Measurements from ENCODE around the gene FHOD3. TPM values are rescaled to one million over a fixed set of nuclear protein-coding genes. Genes with fewer than 3 reads are reported as not detected.

Gene FHOD3
- total and polyA plus RNA-seq, 2 of the 4 experiments (the other 2 are of a cell fraction) = 14.6 to 16.0 TPM

DNA sequence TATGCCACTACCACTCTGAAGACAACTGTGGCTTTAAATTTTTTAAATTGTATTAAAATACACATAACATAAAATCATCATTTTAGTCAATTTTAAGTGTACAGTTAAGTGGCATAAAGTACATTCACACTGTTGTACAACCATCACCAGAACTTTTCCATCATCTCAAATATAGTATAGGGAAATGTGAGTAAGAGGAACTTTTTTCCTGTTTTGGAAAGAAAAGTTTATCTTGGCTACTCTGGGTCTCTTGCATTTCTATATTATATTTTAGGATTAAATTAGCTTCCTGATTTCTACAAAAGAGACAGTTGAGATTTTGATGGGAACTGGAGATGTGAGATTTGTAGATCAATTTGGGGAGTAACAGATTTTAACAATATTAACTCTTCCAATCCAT lies 528.0 kb downstream of the FHOD3 start:
- H3K4me2 ChIP-seq (ENCODE audit: low read depth, low read length) = no peak overlapping the region
- H3K23ac ChIP-seq (ENCODE audit: low read depth, low read length) = no peak overlapping the region
- no peak overlapping the region for H3K14ac ChIP-seq (replicated peaks; ENCODE audit: low read depth, low read length)
- ATAC-seq (ENCODE audit: low read depth) (no peak), DNase-seq (no peak)
- H4K5ac ChIP-seq (ENCODE audit: low read depth, low read length) = no peak overlapping the region
- no peak overlapping the region for H2AK9ac ChIP-seq (replicated peaks; ENCODE audit: low read depth, low read length, poor library complexity)
- H3K18ac ChIP-seq (ENCODE audit: low read depth, low read length) = no peak overlapping the region
- H3K27me3 ChIP-seq (ENCODE audit: control insufficient read depth, insufficient read depth, low read length) = no peaks in the 10 kb centered on the region
- dilution Hi-C loops (cut with HindIII; ENCODE audit: low sequenced_read_pairs, unreplicated experiment) (no loop called here), in situ Hi-C loops (cut with MboI; ENCODE audit: low sequenced_read_pairs) (no loop called here), intact Hi-C loops (cut with micrococcal nuclease) (no loop called here)
- H2AK5ac ChIP-seq (ENCODE audit: low read depth, low read length) = no peak overlapping the region
- no TSS peak for BruUV-seq (replicated peaks)
- no peak overlapping the region for H3K9ac ChIP-seq (ENCODE audit: low read depth, low read length)
- no peak overlapping the region for H3K4me3 ChIP-seq (ENCODE audit: insufficient read depth, low read depth, low read length)
- no peak overlapping the region for H3K27ac ChIP-seq (ENCODE audit: insufficient read depth, low read length)
- H3K9me3 ChIP-seq (ENCODE audit: control insufficient read depth, insufficient read depth, low read length) = no peaks in the 10 kb centered on the region
- no peak overlapping the region for H2BK20ac ChIP-seq (ENCODE audit: low read depth, low read length)
- no peak overlapping the region for H2BK5ac ChIP-seq (ENCODE audit: low read depth, low read length, poor library complexity, severe bottlenecking)
- no peak overlapping the region for H4K8ac ChIP-seq (ENCODE audit: low read depth in 2 of 2, low read length in 2 of 2)
- peaks cover 4% of the 10 kb centered on the region for H3K36me3 ChIP-seq (ENCODE audit: control insufficient read depth, insufficient read depth, low read length)
- ChIA-PET POLR2A (ENCODE audit: unreplicated experiment) (no interaction called here), CTCF (no interaction called here)
- no peak overlapping the region for H4K91ac ChIP-seq (ENCODE audit: insufficient read depth, low read depth, low read length)
- no peak overlapping the region for H3K4ac ChIP-seq (ENCODE audit: low read depth, low read length)
- H4K20me1 ChIP-seq (ENCODE audit: insufficient read depth, low read length) = no peaks in the 10 kb centered on the region
- peaks cover 4% of the 10 kb centered on the region for H3K4me1 ChIP-seq (ENCODE audit: control insufficient read depth, insufficient read depth, low read length)
- peaks cover 36 to 57% of the 10 kb centered on the region in 2 experiments for H3K79me1 ChIP-seq (ENCODE audit: low read depth in 1 of 2, low read length in 2 of 2)
- TF ChIP-seq FOS (IDR thresholded peaks at IDR 0.05; ENCODE audit: low read depth, low read length) (no peak), MAZ (IDR thresholded peaks at IDR 0.05; ENCODE audit: borderline replicate concordance, low read depth, low read length) (no peak), BHLHE40 (IDR thresholded peaks at IDR 0.05; ENCODE audit: low read depth, low read length) (no peak), ELK1 (IDR thresholded peaks at IDR 0.05; ENCODE audit: borderline replicate concordance, low read depth, low read length) (no peak)
- TF ChIP-seq, protein P1, sequence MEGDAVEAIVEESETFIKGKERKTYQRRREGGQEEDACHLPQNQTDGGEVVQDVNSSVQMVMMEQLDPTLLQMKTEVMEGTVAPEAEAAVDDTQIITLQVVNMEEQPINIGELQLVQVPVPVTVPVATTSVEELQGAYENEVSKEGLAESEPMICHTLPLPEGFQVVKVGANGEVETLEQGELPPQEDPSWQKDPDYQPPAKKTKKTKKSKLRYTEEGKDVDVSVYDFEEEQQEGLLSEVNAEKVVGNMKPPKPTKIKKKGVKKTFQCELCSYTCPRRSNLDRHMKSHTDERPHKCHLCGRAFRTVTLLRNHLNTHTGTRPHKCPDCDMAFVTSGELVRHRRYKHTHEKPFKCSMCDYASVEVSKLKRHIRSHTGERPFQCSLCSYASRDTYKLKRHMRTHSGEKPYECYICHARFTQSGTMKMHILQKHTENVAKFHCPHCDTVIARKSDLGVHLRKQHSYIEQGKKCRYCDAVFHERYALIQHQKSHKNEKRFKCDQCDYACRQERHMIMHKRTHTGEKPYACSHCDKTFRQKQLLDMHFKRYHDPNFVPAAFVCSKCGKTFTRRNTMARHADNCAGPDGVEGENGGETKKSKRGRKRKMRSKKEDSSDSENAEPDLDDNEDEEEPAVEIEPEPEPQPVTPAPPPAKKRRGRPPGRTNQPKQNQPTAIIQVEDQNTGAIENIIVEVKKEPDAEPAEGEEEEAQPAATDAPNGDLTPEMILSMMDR (conservative IDR thresholded peaks at IDR 0.05; ENCODE audit: low read depth, low read length) = no peak
- H3K9me1 ChIP-seq (ENCODE audit: insufficient read depth, low read length) = peaks cover 3% of the 10 kb centered on the region; the same call in 1 of the 2 replicates
- no peak overlapping the region for H2AFZ ChIP-seq (replicated peaks; ENCODE audit: low read length, poor library complexity)
- H2BK15ac ChIP-seq (ENCODE audit: low read depth, low read length) = no peak overlapping the region
- H3K56ac ChIP-seq (ENCODE audit: extremely low read depth, insufficient read depth, low read length) = no peak overlapping the region
- H2BK120ac ChIP-seq (ENCODE audit: low read depth, low read length) = no peak overlapping the region

Data from IMR-90 (cell line).